Activated naive CD8-positive, alpha-beta T cell treated with anti-CD3 and anti-CD28 coated beads, Interleukin-2, amount 10 ng/mL, durations not matched to agents 7 days and 5 days (primary cell): ENCODE results near the gene ADGRE3. TPM values are rescaled to one million over a fixed set of nuclear protein-coding genes. Genes with fewer than 3 reads are reported as not detected.
A peak's percentile ranks its signal among the peaks of the same experiment; 100 is the strongest.

Experiments used
- ATAC-seq: fragments of 150-1000 bp; cut with Tn5 transposase; one replicate; pipeline ENCODE4 v1.10.0; 2021; ENCODE audit warnings: low read depth, moderate library complexity
- POLR2A ChIA-PET: fragments of 350-600 bp; sonication (Branson Sonifier 250); formaldehyde crosslinking; loops from one replicate; lab custom pipeline; 2021; ENCODE audit warnings: antibody characterized with exemption; lab: Charles Lee
- DNase-seq: peaks from one replicate; pipeline ENCODE4 v3.0.0; 2021
- H3K27ac Mint-ChIP-seq: one replicate; pipeline ENCODE4 v1.8.0; 2022; ENCODE audit warnings: mild to moderate bottlenecking, mixed read lengths
- H3K27me3 Mint-ChIP-seq: one replicate; pipeline ENCODE4 v1.8.0; 2022; ENCODE audit warnings: mild to moderate bottlenecking, moderate library complexity, mixed read lengths
- H3K36me3 Mint-ChIP-seq: one replicate; pipeline ENCODE4 v1.8.0; 2021; ENCODE audit warnings: mild to moderate bottlenecking, mixed read lengths
- H3K4me1 Mint-ChIP-seq: one replicate; pipeline ENCODE4 v1.8.0; 2021; ENCODE audit warnings: mixed read lengths
- H3K4me3 Mint-ChIP-seq: one replicate; pipeline ENCODE4 v1.8.0; 2022; ENCODE audit warnings: mild to moderate bottlenecking, moderate library complexity, mixed read lengths
- H3K9me3 Mint-ChIP-seq: one replicate; pipeline ENCODE4 v1.8.0; 2021; ENCODE audit warnings: mixed read lengths
- total RNA-seq, 2 experiments: library from RNA; stranded (reverse); gene quantifications; one replicate each; pipeline ENCODE4 v1.2.3, GENCODE V29; 2021

The ADGRE3 gene
- total RNA-seq, 2 experiments from 2014 or later: not detected

DNA sequence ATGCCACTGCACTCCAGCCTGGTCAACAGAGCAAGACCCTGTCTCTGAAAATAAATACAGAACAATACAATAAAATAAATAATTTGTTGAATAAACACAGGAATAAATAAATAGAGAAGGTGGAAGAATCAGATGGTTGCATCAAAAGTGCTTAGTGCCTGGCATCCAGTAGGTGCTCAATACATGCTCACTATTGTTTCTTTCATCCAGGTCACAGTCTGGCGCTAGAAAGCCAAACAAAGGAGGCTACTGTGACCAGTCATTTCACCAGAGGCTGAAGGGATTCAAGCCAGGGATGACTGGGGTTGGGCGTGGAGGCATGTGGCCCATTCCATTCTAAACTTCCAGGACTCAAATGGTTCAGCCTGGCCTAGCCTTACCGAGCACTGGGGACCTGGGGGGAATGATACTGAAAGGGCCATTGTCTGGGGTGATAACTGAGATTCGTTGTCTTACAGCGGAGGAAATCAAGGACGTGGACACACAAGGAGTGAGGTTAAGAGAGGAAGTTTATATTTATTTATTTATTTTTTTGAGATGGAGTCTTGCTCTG lies 99.1 kb downstream of the ADGRE3 start:
- Mint-ChIP-seq H3K36me3 (peaks cover 2% of the 10 kb centered on the region), H3K4me3 (no peak overlapping the region), H3K4me1 (peaks cover 11% of the 10 kb centered on the region), H3K9me3 (no peaks in the 10 kb centered on the region), H3K27ac (no peak overlapping the region), H3K27me3 (no peaks in the 10 kb centered on the region)
- POLR2A ChIA-PET: no interaction called here
- DNase-seq: no peak
- no peak for ATAC-seq

- Mint-ChIP-seq H3K27ac (peak within 1 kb of the TSS; percentile 89), H3K9me3 (no peaks in the 10 kb centered on the region), H3K4me1 (peaks cover 25% of the 10 kb centered on the region), H3K27me3 (no peaks in the 10 kb centered on the region), H3K4me3 (peak within 1 kb of the TSS; percentile 95), H3K36me3 (peaks cover 8% of the 10 kb centered on the region)
- POLR2A ChIA-PET: interaction anchor here (0.9 to 2.5 kb wide), 5 partner anchors 10 to 118 kb away, joined by 3 to 6 read pairs (median 5); partner anchors contain the start of genes DNAJB1 and ZNF333
- DNase-seq (peak; percentile 87), ATAC-seq (peak; percentile 96)
These were observed 102.8 kb downstream of the ADGRE3 start, which contains the start of gene NDUFB7 for GRCh38 chr19:14571695-14572490. Gene NDUFB7, minus strand, starts transcription at chr19:14572066. Its CDS starts 66 bp downstream, at chr19:14572000.

- H3K36me3 Mint-ChIP-seq: peaks cover 8% of the 10 kb centered on the region
- DNase-seq (no peak), ATAC-seq (no peak)
- peak overlapping the region; percentile 95 for H3K4me3 Mint-ChIP-seq
- peaks cover 25% of the 10 kb centered on the region for H3K4me1 Mint-ChIP-seq
- POLR2A ChIA-PET: interaction anchor here (0.6 to 2.5 kb wide), 5 partner anchors 9 to 1364 kb away, joined by 3 to 6 read pairs (median 4); partner anchors contain the start of gene ZNF333
- H3K27ac Mint-ChIP-seq: peak overlapping the region; percentile 89
- H3K27me3 Mint-ChIP-seq: no peaks in the 10 kb centered on the region
- H3K9me3 Mint-ChIP-seq: no peaks in the 10 kb centered on the region
These were observed 103.6 kb downstream of the ADGRE3 start for GRCh38 chr19:14570864-14571527.

Other genes starting within 250 kb of the ADGRE3 start
- 100 to 1,000 TPM; 244 to 265 TPM for gene PKN1, start 241.5 kb downstream of the ADGRE3 start, total RNA-seq
- gene PTGER1, start 199.5 kb downstream of the ADGRE3 start, total RNA-seq: under 1 TPM; 0.34 to 0.36 TPM
- gene GIPC1, start 178.7 kb downstream of the ADGRE3 start, total RNA-seq: 10 to 100 TPM; 31.7 to 32.4 TPM
- 100 to 1,000 TPM; 103 to 110 TPM for gene DNAJB1, start 156.4 kb downstream of the ADGRE3 start, total RNA-seq
- 100 to 1,000 TPM; 161 to 168 TPM for gene TECR, start 145.2 kb downstream of the ADGRE3 start, total RNA-seq
- 100 to 1,000 TPM in 1 of 2 experiments, 10 to 100 TPM in 1; 90.7 to 108 TPM for gene NDUFB7, start 102.8 kb downstream of the ADGRE3 start, total RNA-seq
- under 1 TPM in 1 of 2 experiments, not detected in 1; 0.17 TPM for gene CLEC17A, start 91.8 kb downstream of the ADGRE3 start, total RNA-seq
- 10 to 100 TPM; 16.8 to 19.0 TPM for gene ZNF333, start 15.2 kb upstream of the ADGRE3 start, total RNA-seq
- gene ADGRE2, start 103.7 kb upstream of the ADGRE3 start, total RNA-seq: under 1 TPM; 0.44 to 0.54 TPM
- gene OR7A5, start 160.3 kb upstream of the ADGRE3 start, total RNA-seq: not detected
- not detected for gene OR7C1, start 160.3 kb upstream of the ADGRE3 start, total RNA-seq
- not detected for gene OR7A10, start 174.1 kb upstream of the ADGRE3 start, total RNA-seq
- gene OR7A17, start 211.3 kb upstream of the ADGRE3 start, total RNA-seq: not detected